ENCODE measurements around the gene LONRF2.
"Not testable (repeated sequence)": the region's sequence is repeated elsewhere in the genome, so short reads cannot be mapped to it uniquely, and the experiment has no call there.

LONRF2 gene

GRCh38 chr2:100321866-100322820, at the start of gene LONRF2:
Gene LONRF2 (minus strand): TSS chr2:100322501. CDS start chr2:100322093, 408 bp downstream.
- TF ChIP-seq CTCF (conservative IDR thresholded peaks at IDR 0.05): no peak
- H3K27ac ChIP-seq: peak within 1 kb of the TSS; percentile 97

- H3K27ac ChIP-seq: no peak overlapping the region
- no peak for TF ChIP-seq CTCF (conservative IDR thresholded peaks at IDR 0.05)
Measured at GRCh38 chr2:100367163-100367562, 44.9 kb upstream of the LONRF2 start.

GRCh38 chr2:100365434-100365833, 43.1 kb upstream of the LONRF2 start:
- no peak for TF ChIP-seq CTCF (conservative IDR thresholded peaks at IDR 0.05)
- no peak overlapping the region for H3K27ac ChIP-seq

GRCh38 chr2:100362269-100362668, 40.0 kb upstream of the LONRF2 start:
- H3K27ac ChIP-seq: not testable (repeated sequence)

- no peak for TF ChIP-seq CTCF (conservative IDR thresholded peaks at IDR 0.05)
- no peak overlapping the region for H3K27ac ChIP-seq
Measured at GRCh38 chr2:100359576-100359975, 37.3 kb upstream of the LONRF2 start.

GRCh38 chr2:100358554-100358953, 36.3 kb upstream of the LONRF2 start:
- no peak overlapping the region for H3K27ac ChIP-seq
- TF ChIP-seq CTCF (conservative IDR thresholded peaks at IDR 0.05): no peak

- H3K27ac ChIP-seq: no peak overlapping the region
- TF ChIP-seq CTCF (conservative IDR thresholded peaks at IDR 0.05): no peak
Measured at GRCh38 chr2:100352521-100352920, 30.2 kb upstream of the LONRF2 start.

GRCh38 chr2:100350661-100351185, 28.4 kb upstream of the LONRF2 start:
- no peak overlapping the region for H3K27ac ChIP-seq
- no peak for TF ChIP-seq CTCF (conservative IDR thresholded peaks at IDR 0.05)

- H3K27ac ChIP-seq: not testable (repeated sequence)
Measured at GRCh38 chr2:100345144-100345543, 22.8 kb upstream of the LONRF2 start.
